Activated T-cell treated with anti-CD3 and anti-CD28 coated beads, Interleukin-2, amount 50 U/mL, for 72 hours (primary cell): ENCODE data around the gene GARNL3. TPM values are rescaled to one million over a fixed set of nuclear protein-coding genes. Genes with fewer than 3 reads are reported as not detected.

ENCODE experiments used
- ATAC-seq, 2 donors: fragments of 150-1000 bp; cut with Tn5 transposase; replicated peaks in 1 of 2; 2 replicates each; pipeline ENCODE4 v1.10.0; 2021; ENCODE audit warnings: moderate library complexity in 2 of 2, mild to moderate bottlenecking in 1 of 2
- DNase-seq, 2 donors: peaks; one replicate each; pipeline ENCODE4 v3.0.0; 2021 to 2022; ENCODE audit warnings: mixed read lengths in 1 of 2
- H3K27ac Mint-ChIP-seq: one replicate; pipeline ENCODE4 v1.8.0; 2022; ENCODE audit warnings: mild to moderate bottlenecking, moderate library complexity, mixed read lengths
- H3K27me3 Mint-ChIP-seq: one replicate; pipeline ENCODE4 v1.8.0; 2022; ENCODE audit warnings: low read depth, mixed read lengths
- H3K36me3 Mint-ChIP-seq, 2 donors: one replicate each; pipeline ENCODE4 v1.8.0; 2022; ENCODE audit warnings: mixed read lengths in 2 of 2, mild to moderate bottlenecking in 1 of 2; ENCODE audit not compliant: insufficient read depth in 2 of 2
- H3K4me1 Mint-ChIP-seq: one replicate; pipeline ENCODE4 v1.8.0; 2022; ENCODE audit warnings: low read depth, mixed read lengths
- H3K4me3 Mint-ChIP-seq, 2 donors: one replicate each; pipeline ENCODE4 v1.8.0; 2022; ENCODE audit warnings: mild to moderate bottlenecking in 2 of 2, mixed read lengths in 2 of 2, moderate library complexity in 2 of 2
- H3K9me3 Mint-ChIP-seq, 2 donors: one replicate each; pipeline ENCODE4 v1.8.0; 2022; ENCODE audit warnings: mixed read lengths in 2 of 2
- total RNA-seq, 2 donors: library from RNA; stranded (reverse); gene quantifications; one replicate each; pipeline ENCODE4 v1.2.3, GENCODE V29; 2022

The GARNL3 gene
- total RNA-seq, 2 donors from 2014 or later = 2.2 to 4.7 TPM

DNA sequence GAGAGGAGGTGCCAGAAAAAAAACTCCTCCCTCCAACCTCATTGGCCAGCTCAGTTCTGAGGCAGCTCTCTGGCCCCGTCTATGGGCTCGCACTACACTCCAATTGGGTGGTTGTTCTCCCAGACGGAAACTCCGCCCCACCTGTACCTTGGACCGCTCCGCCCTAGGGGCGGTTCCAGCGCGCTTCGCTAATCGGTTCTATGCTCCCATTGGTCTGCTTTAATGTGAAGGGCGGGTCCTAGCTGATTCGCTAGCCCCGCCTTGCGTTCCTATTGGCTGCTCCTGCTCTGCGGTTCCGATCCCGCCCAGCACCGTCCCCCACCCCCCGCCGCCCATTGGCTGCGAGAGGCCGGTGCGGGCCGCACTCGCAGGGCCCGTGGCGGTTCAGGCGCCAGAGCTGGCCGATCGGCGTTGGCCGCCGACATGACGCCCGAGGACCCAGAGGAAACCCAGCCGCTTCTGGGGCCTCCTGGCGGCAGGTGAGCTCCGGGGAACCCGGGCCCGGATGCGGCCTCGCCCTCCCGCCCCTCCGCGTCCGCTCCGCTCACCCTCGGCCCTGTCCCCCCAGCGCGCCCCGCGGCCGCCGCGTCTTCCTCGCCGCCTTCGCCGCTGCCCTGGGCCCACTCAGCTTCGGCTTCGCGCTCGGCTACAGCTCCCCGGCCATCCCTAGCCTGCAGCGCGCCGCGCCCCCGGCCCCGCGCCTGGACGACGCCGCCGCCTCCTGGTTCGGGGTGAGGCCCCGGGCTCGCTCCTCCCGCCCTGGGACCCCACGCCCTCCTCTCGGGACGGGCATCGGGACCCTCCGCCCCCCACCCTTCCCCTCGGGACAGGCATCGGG lies 132.5 kb downstream of the GARNL3 start, which contains the start of gene SLC2A8:
SLC2A8 (plus strand) TSS at position 362 of the 838 bp plus-strand sequence; CDS start at position 424, 62 bp downstream.
- Mint-ChIP-seq H3K27ac (no peak within 1 kb of the TSS), H3K36me3 (no peaks in the 10 kb centered on the region), H3K9me3 (no peaks in the 10 kb centered on the region), H3K4me1 (peaks cover 21% of the 10 kb centered on the region), H3K4me3 (peak within 1 kb of the TSS; percentile 81 to 85), H3K27me3 (peaks cover 78% of the 10 kb centered on the region)
- peak; percentile 94 to 95 for ATAC-seq
- peak; percentile 96 to 99 for DNase-seq

DNA sequence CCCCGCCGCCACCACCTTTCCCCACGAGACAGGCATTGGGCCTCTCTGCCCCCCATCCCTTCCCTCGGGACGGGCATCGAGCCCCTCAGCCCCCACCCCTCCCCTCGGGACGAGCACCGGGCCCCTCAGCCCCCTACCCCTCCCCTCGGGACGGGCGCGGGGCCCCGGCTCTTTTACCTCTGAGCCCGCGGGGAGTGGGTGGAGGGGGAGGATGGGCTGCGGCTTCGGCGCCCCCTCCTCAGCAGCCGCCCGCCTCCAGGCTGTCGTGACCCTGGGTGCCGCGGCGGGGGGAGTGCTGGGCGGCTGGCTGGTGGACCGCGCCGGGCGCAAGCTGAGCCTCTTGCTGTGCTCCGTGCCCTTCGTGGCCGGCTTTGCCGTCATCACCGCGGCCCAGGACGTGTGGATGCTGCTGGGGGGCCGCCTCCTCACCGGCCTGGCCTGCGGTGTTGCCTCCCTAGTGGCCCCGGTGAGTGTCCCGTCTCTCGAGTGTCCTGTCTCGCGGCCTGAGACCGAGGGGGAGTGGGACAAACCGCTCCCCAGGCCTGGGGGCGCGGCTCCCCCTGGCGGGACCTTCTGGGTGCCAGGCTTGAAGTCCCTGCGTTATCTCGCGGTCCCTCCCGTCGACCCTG lies 133.2 kb downstream of the GARNL3 start:
- DNase-seq (peak; percentile 58 to 59), ATAC-seq (no peak)
- Mint-ChIP-seq H3K4me1 (peaks cover 21% of the 10 kb centered on the region), H3K9me3 (no peaks in the 10 kb centered on the region), H3K27me3 (peaks cover 75% of the 10 kb centered on the region), H3K36me3 (no peaks in the 10 kb centered on the region), H3K27ac (no peak overlapping the region), H3K4me3 (peak overlapping the region; percentile 81 to 85)

DNA sequence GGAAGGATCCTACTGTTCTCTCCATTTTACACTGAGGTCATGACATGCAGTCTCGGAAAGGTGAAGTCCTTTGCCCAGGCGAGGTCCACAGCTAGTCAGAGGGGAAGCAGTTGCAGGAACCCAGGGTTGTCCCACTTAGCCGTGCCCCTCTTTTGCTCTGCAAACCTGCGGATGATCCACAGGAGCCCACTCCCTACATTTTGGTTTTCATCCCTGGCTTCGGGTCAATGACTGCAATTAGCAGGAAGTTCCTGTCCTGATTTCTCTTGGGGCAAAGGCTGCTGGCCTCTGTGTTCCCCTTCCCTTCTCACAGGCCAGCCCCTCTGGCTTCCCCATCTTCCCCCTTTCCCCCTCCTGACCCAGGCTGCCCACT lies 133.7 kb downstream of the GARNL3 start:
- ATAC-seq = no peak
- no peak for DNase-seq
- Mint-ChIP-seq H3K27me3 (peaks cover 70% of the 10 kb centered on the region), H3K9me3 (no peaks in the 10 kb centered on the region), H3K4me3 (peak overlapping the region; percentile 81 to 85), H3K36me3 (no peaks in the 10 kb centered on the region), H3K4me1 (peaks cover 21% of the 10 kb centered on the region), H3K27ac (no peak overlapping the region)

DNA sequence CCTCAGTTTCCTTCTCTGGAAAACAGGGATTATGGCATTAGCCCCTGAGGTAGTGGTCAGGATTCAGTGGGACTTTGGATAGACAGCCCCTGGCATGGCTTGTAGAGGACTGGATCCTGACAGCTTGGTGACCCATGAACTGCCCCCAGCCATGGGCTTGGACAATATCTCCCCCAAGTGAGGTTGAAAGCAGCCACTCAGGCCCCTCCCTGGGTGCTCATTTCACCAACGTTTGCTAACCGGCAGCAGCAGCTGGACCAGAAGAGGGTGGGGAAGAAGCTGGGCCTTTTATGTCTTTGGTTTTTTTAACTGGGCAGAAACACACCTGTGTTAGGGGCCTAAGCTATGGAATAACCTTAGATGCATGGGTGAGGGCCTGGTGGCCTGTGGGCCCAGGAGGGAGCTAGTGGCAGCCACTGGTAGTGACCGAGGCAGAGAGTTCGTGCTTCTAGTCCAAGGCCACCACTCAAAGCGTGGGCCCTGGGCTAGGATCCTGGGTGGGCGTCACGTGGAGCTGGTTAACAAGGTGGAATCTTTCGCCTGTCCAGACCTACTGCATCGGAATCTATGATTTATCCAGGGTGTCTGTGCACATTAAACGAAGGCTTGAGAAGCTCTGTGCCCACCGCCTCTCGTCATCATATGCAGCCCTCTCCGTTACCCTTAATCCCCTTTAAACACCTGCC lies 134.3 kb downstream of the GARNL3 start:
- no peaks in the 10 kb centered on the region for H3K36me3 Mint-ChIP-seq

DNA sequence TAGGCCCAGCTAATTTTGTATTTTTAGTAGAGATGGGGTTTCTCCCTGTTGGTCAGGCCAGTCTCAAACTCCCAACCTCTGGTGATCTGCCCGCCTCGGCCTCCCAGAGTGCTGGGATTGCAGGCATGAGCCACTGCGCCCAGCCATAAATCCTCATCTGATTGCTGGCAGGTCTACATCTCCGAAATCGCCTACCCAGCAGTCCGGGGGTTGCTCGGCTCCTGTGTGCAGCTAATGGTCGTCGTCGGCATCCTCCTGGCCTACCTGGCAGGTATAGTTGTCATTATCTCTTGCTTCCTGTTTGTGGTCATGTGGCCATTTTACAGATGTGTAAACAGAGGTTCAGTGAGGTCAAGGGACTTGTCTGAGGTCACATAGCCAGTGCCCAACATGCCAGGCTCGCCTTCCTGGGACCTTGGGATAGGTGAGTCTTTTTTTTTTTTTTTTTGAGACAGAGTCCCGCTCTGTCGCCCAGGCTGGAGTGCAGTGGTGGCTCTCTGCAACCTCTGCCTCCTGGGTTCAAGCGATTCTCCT lies 135.2 kb downstream of the GARNL3 start:
- Mint-ChIP-seq H3K4me1 (peaks cover 21% of the 10 kb centered on the region), H3K9me3 (no peaks in the 10 kb centered on the region), H3K27me3 (peaks cover 54% of the 10 kb centered on the region), H3K4me3 (no peak overlapping the region), H3K27ac (no peak overlapping the region), H3K36me3 (no peaks in the 10 kb centered on the region)
- ATAC-seq (no peak), DNase-seq (no peak)

More for the DNA sequence above, 134.3 kb downstream of the GARNL3 start:
- DNase-seq (no peak), ATAC-seq (no peak)
- no peaks in the 10 kb centered on the region for H3K9me3 Mint-ChIP-seq
- peaks cover 64% of the 10 kb centered on the region for H3K27me3 Mint-ChIP-seq
- H3K4me3 Mint-ChIP-seq = peak overlapping the region; percentile 81 to 85
- no peak overlapping the region for H3K27ac Mint-ChIP-seq
- peaks cover 21% of the 10 kb centered on the region for H3K4me1 Mint-ChIP-seq

DNA sequence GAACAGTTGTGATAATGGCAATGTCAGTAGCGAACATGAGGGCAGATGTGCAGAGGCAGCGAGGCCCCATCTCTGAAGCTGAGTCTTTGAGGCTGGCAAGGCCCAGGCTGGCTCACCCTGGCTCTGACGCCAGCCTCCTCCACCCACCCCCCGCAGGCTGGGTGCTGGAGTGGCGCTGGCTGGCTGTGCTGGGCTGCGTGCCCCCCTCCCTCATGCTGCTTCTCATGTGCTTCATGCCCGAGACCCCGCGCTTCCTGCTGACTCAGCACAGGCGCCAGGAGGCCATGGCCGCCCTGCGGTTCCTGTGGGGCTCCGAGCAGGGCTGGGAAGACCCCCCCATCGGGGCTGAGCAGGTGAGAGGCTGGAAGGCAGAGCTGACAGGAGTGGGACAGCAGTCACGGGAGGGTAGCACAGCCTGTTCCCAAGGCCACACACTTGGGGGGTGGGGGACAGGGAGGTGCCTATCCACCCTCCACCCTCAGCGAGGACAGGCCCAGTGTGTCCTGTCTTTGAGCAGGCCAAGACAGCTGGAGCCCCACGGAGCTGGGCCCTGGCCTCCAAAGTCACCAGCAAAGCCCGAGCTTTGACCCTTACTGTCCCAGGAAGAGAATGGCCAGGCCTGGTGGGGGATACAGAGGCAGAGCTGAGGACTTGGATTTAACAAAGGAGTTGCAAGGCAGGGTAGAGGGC lies 138.0 kb downstream of the GARNL3 start:
- Mint-ChIP-seq H3K9me3 (no peaks in the 10 kb centered on the region), H3K4me3 (no peak overlapping the region), H3K4me1 (peaks cover 7% of the 10 kb centered on the region), H3K27me3 (peaks cover 52% of the 10 kb centered on the region), H3K27ac (no peak overlapping the region), H3K36me3 (no peaks in the 10 kb centered on the region)
- ATAC-seq = no peak
- no peak for DNase-seq

DNA sequence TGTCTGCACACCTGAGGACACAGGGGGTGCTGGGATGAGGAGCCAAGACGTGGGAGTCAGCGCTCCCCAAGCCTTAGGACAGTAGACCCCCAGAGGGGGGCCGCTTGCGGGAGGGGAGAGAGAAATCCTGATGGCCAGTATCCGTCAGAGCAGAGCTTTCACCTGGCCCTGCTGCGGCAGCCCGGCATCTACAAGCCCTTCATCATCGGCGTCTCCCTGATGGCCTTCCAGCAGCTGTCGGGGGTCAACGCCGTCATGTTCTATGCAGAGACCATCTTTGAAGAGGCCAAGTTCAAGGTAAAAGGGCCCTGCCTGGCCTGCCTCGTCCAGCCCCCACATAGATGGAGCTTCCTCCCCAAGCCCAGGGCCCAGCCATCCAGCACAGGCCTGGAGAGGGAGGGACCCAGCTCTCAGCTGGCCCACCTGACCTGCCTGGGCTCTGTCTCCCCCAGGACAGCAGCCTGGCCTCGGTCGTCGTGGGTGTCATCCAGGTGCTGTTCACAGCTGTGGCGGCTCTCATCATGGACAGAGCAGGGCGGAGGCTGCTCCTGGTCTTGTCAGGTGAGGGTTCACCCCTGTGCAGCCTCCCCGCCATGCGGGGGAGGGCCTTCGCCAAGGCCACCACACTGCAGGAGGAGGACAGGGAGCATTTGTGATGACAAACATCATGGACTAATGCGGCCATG lies 139.1 kb downstream of the GARNL3 start:
- Mint-ChIP-seq H3K27me3 (peaks cover 44% of the 10 kb centered on the region), H3K4me1 (peaks cover under 1% of the 10 kb centered on the region), H3K4me3 (no peak overlapping the region), H3K36me3 (no peaks in the 10 kb centered on the region), H3K27ac (no peak overlapping the region), H3K9me3 (no peaks in the 10 kb centered on the region)
- DNase-seq (no peak), ATAC-seq (no peak)

DNA sequence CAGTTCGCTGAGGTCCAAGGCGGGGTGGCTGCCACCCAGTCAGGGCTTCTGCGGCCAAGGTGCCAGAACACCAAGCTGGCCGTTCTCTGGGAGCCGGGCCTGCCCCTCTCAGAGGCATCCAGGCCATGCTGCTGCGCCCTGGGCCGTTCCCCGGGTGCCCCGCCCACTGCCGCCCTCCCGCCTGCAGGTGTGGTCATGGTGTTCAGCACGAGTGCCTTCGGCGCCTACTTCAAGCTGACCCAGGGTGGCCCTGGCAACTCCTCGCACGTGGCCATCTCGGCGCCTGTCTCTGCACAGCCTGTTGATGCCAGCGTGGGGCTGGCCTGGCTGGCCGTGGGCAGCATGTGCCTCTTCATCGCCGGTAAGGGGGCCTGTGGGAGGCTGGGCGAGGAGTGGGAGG lies 140.1 kb downstream of the GARNL3 start:
- no peak overlapping the region for H3K27ac Mint-ChIP-seq
- no peak overlapping the region for H3K4me3 Mint-ChIP-seq
- H3K9me3 Mint-ChIP-seq = no peaks in the 10 kb centered on the region
- peaks cover 38% of the 10 kb centered on the region for H3K27me3 Mint-ChIP-seq
- ATAC-seq (no peak), DNase-seq (no peak)
- H3K4me1 Mint-ChIP-seq = no peaks in the 10 kb centered on the region
- H3K36me3 Mint-ChIP-seq = no peaks in the 10 kb centered on the region

DNA sequence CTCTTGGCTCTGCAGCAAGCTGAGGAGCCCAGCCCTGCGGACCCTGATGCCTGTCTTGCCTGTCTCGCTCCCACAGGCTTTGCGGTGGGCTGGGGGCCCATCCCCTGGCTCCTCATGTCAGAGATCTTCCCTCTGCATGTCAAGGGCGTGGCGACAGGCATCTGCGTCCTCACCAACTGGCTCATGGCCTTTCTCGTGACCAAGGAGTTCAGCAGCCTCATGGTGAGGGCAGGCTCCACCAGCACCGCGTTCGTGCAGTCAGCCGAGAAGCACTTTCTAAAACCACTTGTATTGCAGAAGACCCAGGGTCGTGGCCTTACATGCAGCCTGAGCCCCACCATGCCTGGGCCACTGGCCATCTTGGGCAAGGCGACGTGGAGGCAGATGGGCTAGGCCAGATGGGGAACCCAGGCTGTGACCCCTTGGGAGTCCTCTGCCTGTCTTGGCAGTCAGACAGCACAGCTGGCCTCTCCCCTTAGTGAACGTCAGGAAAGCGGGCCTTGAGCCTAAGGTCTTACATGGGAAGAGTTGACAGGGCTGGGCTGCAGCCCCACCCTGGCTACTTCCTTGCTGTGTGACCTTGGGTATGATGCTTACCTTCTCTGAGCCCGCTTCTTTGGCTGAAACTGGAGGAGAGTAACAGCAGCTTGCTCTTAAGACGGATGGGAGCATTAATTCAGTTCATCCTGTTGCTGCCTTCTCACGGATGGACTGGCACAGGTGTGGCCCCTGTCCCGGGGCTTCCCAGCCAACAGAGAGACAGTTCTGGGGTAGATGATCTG lies 141.0 kb downstream of the GARNL3 start:
- no peak overlapping the region for H3K27ac Mint-ChIP-seq
- no peaks in the 10 kb centered on the region for H3K36me3 Mint-ChIP-seq

DNA sequence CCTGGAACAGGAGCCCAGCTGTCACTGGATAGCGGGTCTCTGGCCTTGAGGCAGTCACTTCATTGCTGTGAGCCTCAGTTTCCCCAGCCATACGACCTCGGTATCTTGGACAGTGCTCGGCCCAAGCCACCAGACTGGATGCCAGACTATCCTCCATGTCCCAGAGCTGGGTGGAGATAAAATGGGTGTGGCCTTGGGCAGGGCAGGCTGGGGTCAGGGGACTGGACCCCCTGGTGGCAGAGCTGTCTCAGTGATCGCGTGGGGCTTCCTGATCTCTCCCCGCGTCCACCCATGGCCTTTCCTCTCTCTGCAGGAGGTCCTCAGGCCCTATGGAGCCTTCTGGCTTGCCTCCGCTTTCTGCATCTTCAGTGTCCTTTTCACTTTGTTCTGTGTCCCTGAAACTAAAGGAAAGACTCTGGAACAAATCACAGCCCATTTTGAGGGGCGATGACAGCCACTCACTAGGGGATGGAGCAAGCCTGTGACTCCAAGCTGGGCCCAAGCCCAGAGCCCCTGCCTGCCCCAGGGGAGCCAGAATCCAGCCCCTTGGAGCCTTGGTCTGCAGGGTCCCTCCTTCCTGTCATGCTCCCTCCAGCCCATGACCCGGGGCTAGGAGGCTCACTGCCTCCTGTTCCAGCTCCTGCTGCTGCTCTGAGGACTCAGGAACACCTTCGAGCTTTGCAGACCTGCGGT lies 142.4 kb downstream of the GARNL3 start:
- peaks cover 30% of the 10 kb centered on the region for H3K27me3 Mint-ChIP-seq

More for the DNA sequence above, 141.0 kb downstream of the GARNL3 start:
- ATAC-seq (no peak), DNase-seq (no peak)
- Mint-ChIP-seq H3K4me1 (no peaks in the 10 kb centered on the region), H3K9me3 (no peaks in the 10 kb centered on the region), H3K4me3 (no peak overlapping the region), H3K27me3 (peaks cover 29% of the 10 kb centered on the region)

DNA sequence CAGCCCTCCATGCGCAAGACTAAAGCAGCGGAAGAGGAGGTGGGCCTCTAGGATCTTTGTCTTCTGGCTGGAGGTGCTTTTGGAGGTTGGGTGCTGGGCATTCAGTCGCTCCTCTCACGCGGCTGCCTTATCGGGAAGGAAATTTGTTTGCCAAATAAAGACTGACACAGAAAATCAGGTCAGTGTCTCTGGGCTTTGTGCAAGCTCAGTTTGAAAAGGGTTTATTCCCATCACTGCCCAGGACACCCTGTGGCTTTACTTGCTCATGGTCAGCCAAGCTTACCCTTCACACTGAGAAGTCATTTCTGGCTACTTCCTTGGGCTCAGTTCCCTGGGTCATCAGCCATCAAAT lies 142.9 kb downstream of the GARNL3 start:
- peaks cover 31% of the 10 kb centered on the region for H3K27me3 Mint-ChIP-seq
- no peaks in the 10 kb centered on the region for H3K36me3 Mint-ChIP-seq
- ATAC-seq (no peak), DNase-seq (no peak)
- no peaks in the 10 kb centered on the region for H3K4me1 Mint-ChIP-seq
- H3K27ac Mint-ChIP-seq = no peak overlapping the region
- no peaks in the 10 kb centered on the region for H3K9me3 Mint-ChIP-seq
- H3K4me3 Mint-ChIP-seq = no peak overlapping the region

More for the DNA sequence above, 142.4 kb downstream of the GARNL3 start:
- ATAC-seq (no peak), DNase-seq (no peak)
- no peaks in the 10 kb centered on the region for H3K4me1 Mint-ChIP-seq
- H3K4me3 Mint-ChIP-seq = no peak overlapping the region
- H3K27ac Mint-ChIP-seq = no peak overlapping the region
- no peaks in the 10 kb centered on the region for H3K36me3 Mint-ChIP-seq
- H3K9me3 Mint-ChIP-seq = no peaks in the 10 kb centered on the region
